GM23248 (cell line): Measurements from ENCODE around the gene IDH3B. TPM values are rescaled to one million over a fixed set of nuclear protein-coding genes. Genes with fewer than 3 reads are reported as not detected.

Source experiments
- DNase-seq: peaks from one replicate; pipeline ENCODE4 v3.0.0-alpha.2; 2015
- H2AFZ ChIP-seq: fragments of 200-600 bp; sonication (generic); 2 replicates; pipeline ENCODE4 v1.6.1; 2016; ENCODE audit warnings: antibody characterized with exemption
- H3F3A ChIP-seq: fragments of 200-600 bp; sonication (generic); 2 replicates; pipeline ENCODE4 v1.6.1; 2016; ENCODE audit warnings: mild to moderate bottlenecking, antibody characterized with exemption, mixed run types; ENCODE audit not compliant: insufficient read depth
- H3K27ac ChIP-seq: fragments of 200-600 bp; sonication (generic); 2 replicates; pipeline ENCODE4 v1.5.1; 2016; ENCODE audit warnings: mild to moderate bottlenecking
- H3K27me3 ChIP-seq: fragments of 200-600 bp; sonication (generic); replicated peaks from 2 replicates; pipeline ENCODE4 v1.6.1; 2016; ENCODE audit warnings: mild to moderate bottlenecking; ENCODE audit not compliant: insufficient read depth
- H3K36me3 ChIP-seq: fragments of 200-600 bp; sonication (generic); 2 replicates; pipeline ENCODE4 v1.6.1; 2016; ENCODE audit warnings: low read depth, mild to moderate bottlenecking
- H3K4me1 ChIP-seq: fragments of 200-600 bp; sonication (generic); 2 replicates; pipeline ENCODE4 v1.6.1; 2016; ENCODE audit warnings: mild to moderate bottlenecking; ENCODE audit not compliant: insufficient read depth
- H3K4me2 ChIP-seq: fragments of 200-600 bp; sonication (generic); one replicate; pipeline ENCODE4 v1.6.1; 2016; ENCODE audit warnings: mild to moderate bottlenecking; ENCODE audit not compliant: unreplicated experiment
- H3K4me3 ChIP-seq: fragments of 200-600 bp; sonication (generic); 2 replicates; pipeline ENCODE4 v1.5.1; 2016; ENCODE audit warnings: mild to moderate bottlenecking
- H3K79me2 ChIP-seq: fragments of 200-600 bp; sonication (generic); 2 replicates; pipeline ENCODE4 v1.6.1; 2016; ENCODE audit warnings: mild to moderate bottlenecking; ENCODE audit not compliant: insufficient read depth
- H3K9ac ChIP-seq: fragments of 200-600 bp; sonication (generic); 2 replicates; pipeline ENCODE4 v1.6.1; 2016; ENCODE audit warnings: mild to moderate bottlenecking
- H3K9me2 ChIP-seq: fragments of 200-600 bp; sonication (generic); 2 replicates; pipeline ENCODE4 v1.6.1; 2016; ENCODE audit warnings: mixed run types, mild to moderate bottlenecking, moderate library complexity; ENCODE audit not compliant: insufficient read depth
- H3K9me3 ChIP-seq: fragments of 200-600 bp; sonication (generic); one replicate; pipeline ENCODE4 v1.6.1; 2017; ENCODE audit warnings: low read depth
- H4K20me1 ChIP-seq: fragments of 200-600 bp; sonication (generic); 2 replicates; pipeline ENCODE4 v1.6.0; 2016; ENCODE audit not compliant: insufficient read depth
- EZH2 ChIP-seq: fragments of 200-600 bp; sonication (generic); IDR thresholded peaks from 2 replicates; pipeline ENCODE4 v1.6.1; 2018; ENCODE audit warnings: antibody characterized with exemption, mild to moderate bottlenecking; ENCODE audit not compliant: insufficient read depth, poor library complexity, severe bottlenecking
- EZH2phosphoT487 ChIP-seq: fragments of 200-600 bp; sonication (generic); IDR thresholded peaks from 2 replicates; pipeline ENCODE4 v1.6.1; 2018; ENCODE audit warnings: antibody characterized with exemption, moderate library complexity, mild to moderate bottlenecking, low read depth; ENCODE audit not compliant: insufficient read depth
- WGBS, 2 experiments: methylation state at CpG; one replicate each; pipeline ENCODE4 v1.1.6; 2015 to 2017; ENCODE audit warnings: low lambda C conversion rate in 2 of 2, low coverage in 1 of 2; ENCODE audit errors: missing lambda C conversion rate in 2 of 2; 5-methylcytosine and 5-hydroxymethylcytosine counted together
- in situ Hi-C: fragments of 300-500 bp; cut with MboI; formaldehyde crosslinking; loops from 2 replicates; pipeline ENCODE4 v1.15.0; 2020
- polyA plus RNA-seq: library from polyadenylated mRNA; unstranded; fragments of >200 nt; fragmentation: Nextera tagmentation; extraction: Ambion mirVana; gene quantifications from 2 replicates; pipeline ENCODE4 v1.2.1, GENCODE V29; 2016
- total RNA-seq: library from RNA; depleted of rRNA; stranded (reverse); fragments of >200 nt; shearing (Covaris generic); gene quantifications from 2 replicates; pipeline ENCODE4 v1.2.3, GENCODE V29; 2014

Gene IDH3B
- total and polyA plus RNA-seq, 2 experiments from 2014 or later: 76.3 to 79.5 TPM

GRCh38 chr20:2624190-2624589 is 39.8 kb downstream of the IDH3B start:
- H3K79me2 ChIP-seq: no peaks in the 10 kb centered on the region

GRCh38 chr20:2619961-2620595 is 43.9 kb downstream of the IDH3B start:
- Histone ChIP-seq H3K36me3 (no peaks in the 10 kb centered on the region), H3K9ac (no peak overlapping the region), H3K9me2 (no peaks in the 10 kb centered on the region), H3K9me3 (no peaks in the 10 kb centered on the region), H3K4me3 (no peak overlapping the region), H3K4me1 (no peaks in the 10 kb centered on the region), H3K4me2 (no peak overlapping the region), H3K79me2 (no peaks in the 10 kb centered on the region), H4K20me1 (no peaks in the 10 kb centered on the region), H3K27me3 (peaks cover 48% of the 10 kb centered on the region), H3F3A (0 out of 2 replicates have a peak, but pooled peaks cover 3% of the 10 kb centered on the region), H3K27ac (no peak overlapping the region), H2AFZ (no peak overlapping the region)
- TF ChIP-seq EZH2 (no peak), EZH2phosphoT487 (no peak)
- WGBS, 2 experiments: 52 to 60% methylated on average over 3 of the region's 3 CpGs
- in situ Hi-C loops: no loop called here
- DNase-seq: peak; percentile 19

More at GRCh38 chr20:2624190-2624589, 39.8 kb downstream of the IDH3B start:
- Histone ChIP-seq H3K4me3 (no peak overlapping the region), H3F3A (peaks cover 22% of the 10 kb centered on the region), H3K36me3 (no peaks in the 10 kb centered on the region), H4K20me1 (no peaks in the 10 kb centered on the region), H3K9me2 (no peaks in the 10 kb centered on the region), H2AFZ (no peak overlapping the region), H3K27ac (no peak overlapping the region), H3K4me1 (0 out of 2 replicates have a peak, but pooled peaks cover 8% of the 10 kb centered on the region), H3K27me3 (peaks cover 26% of the 10 kb centered on the region; the same call in 1 of the 2 replicates), H3K9me3 (no peaks in the 10 kb centered on the region), H3K9ac (no peak overlapping the region), H3K4me2 (no peak overlapping the region)
- 14 to 15% methylated on average over 4 of the region's 4 CpGs for WGBS, 2 experiments
- no peak for TF ChIP-seq EZH2phosphoT487
- TF ChIP-seq EZH2: no peak
- in situ Hi-C loops: no loop called here
- DNase-seq: no peak

GRCh38 chr20:2619337-2619736 is 44.7 kb downstream of the IDH3B start:
- Histone ChIP-seq H3K79me2 (no peaks in the 10 kb centered on the region), H3K4me2 (no peak overlapping the region), H2AFZ (no peak overlapping the region), H4K20me1 (no peaks in the 10 kb centered on the region), H3K4me1 (no peaks in the 10 kb centered on the region), H3K27me3 (peaks cover 48% of the 10 kb centered on the region), H3K9me2 (no peaks in the 10 kb centered on the region), H3K4me3 (no peak overlapping the region), H3F3A (0 out of 2 replicates have a peak, but pooled peaks cover 3% of the 10 kb centered on the region), H3K36me3 (no peaks in the 10 kb centered on the region), H3K9ac (no peak overlapping the region), H3K27ac (no peak overlapping the region), H3K9me3 (no peaks in the 10 kb centered on the region)
- TF ChIP-seq EZH2phosphoT487 (no peak), EZH2 (no peak)
- WGBS, 2 experiments: 0 to 2% methylated on average over 2 of the region's 2 CpGs
- no peak for DNase-seq
- in situ Hi-C loops: no loop called here

- Histone ChIP-seq H3K4me2 (no peak overlapping the region), H3F3A (0 out of 2 replicates have a peak, but pooled peaks cover 3% of the 10 kb centered on the region), H3K9me2 (no peaks in the 10 kb centered on the region), H3K9me3 (no peaks in the 10 kb centered on the region), H3K4me1 (no peaks in the 10 kb centered on the region), H2AFZ (no peak overlapping the region), H3K79me2 (no peaks in the 10 kb centered on the region), H3K36me3 (no peaks in the 10 kb centered on the region), H3K9ac (no peak overlapping the region), H3K4me3 (no peak overlapping the region), H3K27ac (no peak overlapping the region), H4K20me1 (no peaks in the 10 kb centered on the region), H3K27me3 (peaks cover 47% of the 10 kb centered on the region)
- WGBS, 2 experiments: 38% methylated on average over 6 of the region's 6 CpGs
- in situ Hi-C loops: no loop called here
- TF ChIP-seq EZH2phosphoT487 (no peak), EZH2 (no peak)
- no peak for DNase-seq
Observed at GRCh38 chr20:2618815-2619214, 45.2 kb downstream of the IDH3B start.
